Cardiac fibroblast (primary cell): Measurements from ENCODE around the gene HGFAC.
A peak's percentile ranks its signal among the peaks of the same experiment; 100 is the strongest.

Experiments
- DNase-seq, 2 donors: peaks; one replicate each; pipeline versions ENCODE4 v3.0.0 to v3.0.0-alpha.2; 2010; ENCODE audit warnings: low read depth in 2 of 2
- H3K4me3 ChIP-seq, 2 donors: replicated peaks in 1 of 2; 1 replicate in 1 of 2; 2 replicates in 1 of 2; pipeline ENCODE4 v1.5.1; 2011; ENCODE audit warnings: low read depth in 2 of 2, low read length in 2 of 2, mild to moderate bottlenecking in 2 of 2, moderate library complexity in 1 of 2
- CTCF ChIP-seq: IDR thresholded peaks from one replicate; pipeline ENCODE4 v1.5.1; 2011; ENCODE audit warnings: low read depth, mild to moderate bottlenecking, low read length, inconsistent platforms

The HGFAC gene

GRCh38 chr4:3439391-3439790, 2.4 kb upstream of the HGFAC start:
- TF ChIP-seq CTCF, result no peak
- DNase-seq, result no peak
- no peak overlapping the region for H3K4me3 ChIP-seq

GRCh38 chr4:3440011-3440410, 1.8 kb upstream of the HGFAC start:
- no peak overlapping the region for H3K4me3 ChIP-seq
- DNase-seq, result no peak
- TF ChIP-seq CTCF, result no peak

GRCh38 chr4:3440979-3441500, 728 bp upstream of the HGFAC start:
- TF ChIP-seq CTCF, result no peak
- no peak overlapping the region for H3K4me3 ChIP-seq
- DNase-seq, result peak in 1 of 2 donors; percentile 24

GRCh38 chr4:3442460-3442958, 741 bp downstream of the HGFAC start:
- DNase-seq, result no peak
- TF ChIP-seq CTCF, result no peak
- H3K4me3 ChIP-seq, result no peak overlapping the region

GRCh38 chr4:3442959-3443749, 1.4 kb downstream of the HGFAC start:
- peak; percentile 87 for TF ChIP-seq CTCF
- H3K4me3 ChIP-seq, result no peak overlapping the region
- DNase-seq, result peak; percentile 31 to 44

GRCh38 chr4:3443750-3444309, 2.1 kb downstream of the HGFAC start:
- DNase-seq, result no peak
- TF ChIP-seq CTCF, result no peak
- no peak overlapping the region for H3K4me3 ChIP-seq
